Measurements from ENCODE around the gene CLEC4D. TPM values are rescaled to one million over a fixed set of nuclear protein-coding genes. Genes with fewer than 3 reads are reported as not detected.

The CLEC4D gene
- total and polyA plus RNA-seq, 2 of the 8 experiments (the other 6 are each of a cell fraction or from before 2014, with no cell fraction given), result 0.14 TPM; not detected in 1

- Histone ChIP-seq H3K79me2 (ENCODE audit: control insufficient read depth in 1 of 2, insufficient read depth in 2 of 2, low read length in 2 of 2) (no peaks in the 10 kb centered on the region), H3K14ac (ENCODE audit: insufficient read length) (no peak overlapping the region), H3K36me3 (ENCODE audit: control insufficient read depth in 2 of 4, insufficient read depth in 4 of 4, low read length in 3 of 4) (no peaks in the 10 kb centered on the region), H3K23me2 (ENCODE audit: low read depth, low read length) (no peaks in the 10 kb centered on the region), H4K5ac (ENCODE audit: insufficient read length, low read depth, low read length) (no peak overlapping the region), H3K4me2 (ENCODE audit: insufficient read depth in 1 of 2, low read depth in 2 of 2, low read length in 2 of 2) (no peak overlapping the region), H2BK20ac (ENCODE audit: low read length) (peak overlapping the region; percentile 72; the same call in 1 of the 2 replicates), H3K27ac (ENCODE audit: low read depth, low read length) (no peak overlapping the region), H3K4me3 (ENCODE audit: extremely low read depth in 1 of 4, insufficient read depth in 2 of 4, low read depth in 3 of 4, low read length in 4 of 4) (no peak overlapping the region), H4K20me1 (replicated peaks in 1 of 2; ENCODE audit: control insufficient read depth in 1 of 2, insufficient read depth in 2 of 2, low read length in 2 of 2) (no peaks in the 10 kb centered on the region), H3K27me3 (replicated peaks in 1 of 4; ENCODE audit: control insufficient read depth in 3 of 4, extremely low read depth in 1 of 4, insufficient read depth in 3 of 4, low read length in 3 of 4) (no peaks in the 10 kb centered on the region), H2AK5ac (ENCODE audit: low read depth, low read length) (peak overlapping the region; percentile 70; the same call in 1 of the 2 replicates), H3K56ac (replicated peaks; ENCODE audit: insufficient read length, low read depth, low read length) (no peak overlapping the region), H4K91ac (replicated peaks; ENCODE audit: insufficient read length, low read length) (peak overlapping the region; percentile 32), H3K9ac (replicated peaks in 1 of 4; ENCODE audit: extremely low read depth in 1 of 4, low read depth in 3 of 4, low read length in 3 of 4) (no peak overlapping the region), H3K23ac (ENCODE audit: insufficient read length) (no peak overlapping the region), H2AFZ (ENCODE audit: low read length) (no peak overlapping the region), H3K18ac (ENCODE audit: extremely low read depth, low read length) (no peak overlapping the region), H4K8ac (ENCODE audit: extremely low read depth, insufficient read depth, low read length) (no peak overlapping the region), H2BK12ac (ENCODE audit: low read depth, low read length) (peak overlapping the region; percentile 82), H2BK15ac (ENCODE audit: low read length) (peak overlapping the region; percentile 88; the same call in 1 of the 2 replicates), H3K9me3 (ENCODE audit: insufficient read depth in 2 of 2, low read depth in 1 of 2, low read length in 1 of 2) (no peaks in the 10 kb centered on the region), H2BK5ac (ENCODE audit: low read depth, low read length) (peak overlapping the region; percentile 45), H3K4me1 (replicated peaks in 1 of 4; ENCODE audit: control insufficient read depth in 3 of 4, insufficient read depth in 4 of 4, low read length in 3 of 4) (peaks cover 0 to 9% (median 5%) of the 10 kb centered on the region in 4 experiments; a peak in 4 of 7 replicates), H3K4ac (replicated peaks; ENCODE audit: insufficient read length, low read depth, low read length) (no peak overlapping the region), H2BK120ac (replicated peaks; ENCODE audit: low read depth, low read length) (no peak overlapping the region), H3K79me1 (ENCODE audit: low read depth, low read length) (no peaks in the 10 kb centered on the region)
- 0 out of 2 replicates have a peak, but pooled peaks have one; percentile 8 for TF ChIP-seq SRF (IDR thresholded peaks at IDR 0.05; ENCODE audit: low read depth, low read length)
- no peak for TF ChIP-seq RFX5 (IDR thresholded peaks at IDR 0.05; ENCODE audit: borderline replicate concordance, low read depth, low read length)
- DNase-seq (ENCODE audit: low read depth in 1 of 2, low spot score in 2 of 2) (no peak), FAIRE-seq (no peak)
- POLR2A ChIA-PET (ENCODE audit: partially characterized antibody), result interaction anchor here (1.5 kb wide), 2 partner anchors 10 to 22 kb away, joined by 3 to 4 read pairs; no protein-coding TSS in a partner anchor
- CTCF ChIA-PET (ENCODE audit: partially characterized antibody), result interaction anchor here (0.7 to 1.4 kb wide), 3 partner anchors 11 to 27 kb away, joined by 3 to 4 read pairs (median 3); partner anchors contain the start of gene CLEC6A
Measured at GRCh38 chr12:8483079-8483478, 30.2 kb upstream of the CLEC4D start.

Measured in H1 (cell line).